Endodermal cell (in vitro differentiated cells): ENCODE data around the gene LGALS9C. TPM values are rescaled to one million over a fixed set of nuclear protein-coding genes. Genes with fewer than 3 reads are reported as not detected.
"Not testable (repeated sequence)": the region's sequence is repeated elsewhere in the genome, so short reads cannot be mapped to it uniquely, and the experiment has no call there.

Source experiments
- DNase-seq: peaks from one replicate; pipeline ENCODE4 v3.0.0-alpha.2; 2017
- H3K27ac ChIP-seq: 2 replicates; pipeline ENCODE4 v1.5.1; 2013; ENCODE audit warnings: mild to moderate bottlenecking, low read depth, low read length, moderate library complexity
- H3K27me3 ChIP-seq: 2 replicates; pipeline ENCODE4 v1.6.1; 2013; ENCODE audit warnings: mild to moderate bottlenecking, low read length, moderate library complexity; ENCODE audit not compliant: insufficient read depth, control insufficient read depth, poor library complexity, severe bottlenecking
- H3K36me3 ChIP-seq: 2 replicates; pipeline ENCODE4 v1.7.0; 2013; ENCODE audit warnings: mild to moderate bottlenecking, low read length, moderate library complexity; ENCODE audit not compliant: control insufficient read depth, insufficient read depth
- H3K4me1 ChIP-seq: one replicate; pipeline ENCODE4 v1.7.0; 2013; ENCODE audit warnings: low read length; ENCODE audit not compliant: control insufficient read depth, insufficient read depth
- H3K4me3 ChIP-seq: 2 replicates; pipeline ENCODE4 v1.5.1; 2013; ENCODE audit warnings: mild to moderate bottlenecking, low read length, moderate library complexity
- H3K9ac ChIP-seq: 2 replicates; pipeline ENCODE4 v1.6.1; 2013; ENCODE audit warnings: mild to moderate bottlenecking, low read length, moderate library complexity; ENCODE audit not compliant: poor library complexity, severe bottlenecking; ENCODE audit errors: extremely low read depth
- H3K9me3 ChIP-seq: 2 replicates; pipeline ENCODE4 v1.6.1; 2013; ENCODE audit warnings: mild to moderate bottlenecking, low read length, moderate library complexity; ENCODE audit not compliant: control insufficient read depth
- H3K27ac Mint-ChIP-seq: 2 replicates; pipeline ENCODE4 v1.8.0; 2020; ENCODE audit warnings: mixed read lengths
- H3K27me3 Mint-ChIP-seq: 2 replicates; pipeline ENCODE4 v1.8.0; 2021; ENCODE audit warnings: mild to moderate bottlenecking, mixed read lengths; ENCODE audit not compliant: insufficient read depth
- H3K36me3 Mint-ChIP-seq: 2 replicates; pipeline ENCODE4 v1.8.0; 2020; ENCODE audit warnings: low read depth, mixed read lengths
- H3K4me1 Mint-ChIP-seq: 2 replicates; pipeline ENCODE4 v1.8.0; 2020; ENCODE audit warnings: mixed read lengths
- H3K4me3 Mint-ChIP-seq: 2 replicates; pipeline ENCODE4 v1.8.0; 2020; ENCODE audit warnings: mild to moderate bottlenecking, moderate library complexity, mixed read lengths
- H3K9me3 Mint-ChIP-seq: 2 replicates; pipeline ENCODE4 v1.8.0; 2020; ENCODE audit warnings: mild to moderate bottlenecking, mixed read lengths
- WGBS, 2 experiments: methylation state at CpG; one replicate each; pipeline versions ENCODE4 v1.1.5 to v1.1.7; 2013; ENCODE audit warnings: missing lambda C conversion rate in 2 of 2, mixed read lengths in 1 of 2; ENCODE audit not compliant: insufficient coverage in 1 of 2, insufficient read length in 1 of 2; 5-methylcytosine and 5-hydroxymethylcytosine counted together
- total RNA-seq, 2 donors: library from RNA; stranded (reverse); fragmentation: NEBNext Ultra II Directional in 1 of 2; extraction: Animal tissue kit (Norgen Biotek cat#: 25700) in 1 of 2; gene quantifications; 2 replicates in 1 of 2; 3 replicates in 1 of 2; pipeline ENCODE4 v1.2.1, GENCODE V29; 2021

Gene LGALS9C
- total RNA-seq, 2 donors from 2014 or later = not detected

- H3K4me3 Mint-ChIP-seq, H3K36me3 ChIP-seq, H3K27me3 ChIP-seq, H3K4me1 Mint-ChIP-seq, H3K9me3 Mint-ChIP-seq, H3K9me3 ChIP-seq, H3K27ac Mint-ChIP-seq, H3K27me3 Mint-ChIP-seq, H3K9ac ChIP-seq, H3K4me3 ChIP-seq, H3K36me3 Mint-ChIP-seq, H3K27ac ChIP-seq, H3K4me1 ChIP-seq: not testable (repeated sequence)
- DNase-seq = peak; percentile 22
- WGBS, 2 experiments = 92% methylated on average over 3 of the region's 18 CpGs; no CpG with 5 or more reads in 1 of the 2 experiments
These were observed 24.2 kb downstream of the LGALS9C start for GRCh38 chr17:18500816-18501215.

- H3K4me3 Mint-ChIP-seq, H3K4me3 ChIP-seq, H3K27me3 Mint-ChIP-seq, H3K27ac ChIP-seq, H3K9ac ChIP-seq, H3K9me3 Mint-ChIP-seq, H3K36me3 Mint-ChIP-seq, H3K36me3 ChIP-seq, H3K9me3 ChIP-seq, H3K4me1 Mint-ChIP-seq, H3K27me3 ChIP-seq, DNase-seq, H3K4me1 ChIP-seq, H3K27ac Mint-ChIP-seq: not testable (repeated sequence)
- no CpG with 5 or more reads among the region's 5 CpGs for WGBS, 2 experiments
These were observed 26.6 kb downstream of the LGALS9C start for GRCh38 chr17:18503221-18503620.

DNA sequence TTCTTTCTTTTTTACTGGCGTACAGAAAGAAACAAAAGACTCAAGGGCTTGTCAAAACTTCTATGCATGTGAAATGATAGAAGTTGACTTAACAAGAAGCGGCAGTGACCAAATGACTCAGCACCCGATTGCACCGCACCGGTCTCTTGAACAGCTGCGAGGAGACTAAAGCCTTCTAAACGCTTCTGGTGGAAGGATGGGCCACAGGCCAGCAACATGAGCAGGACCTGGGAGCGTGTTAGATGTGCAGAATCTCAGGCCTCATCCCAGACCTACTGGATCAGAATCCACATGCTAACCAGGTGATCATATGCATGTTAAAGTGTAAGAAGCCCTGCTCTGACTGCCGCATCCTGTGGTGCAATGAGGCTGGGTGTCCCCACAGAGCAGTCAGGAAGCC is 31.1 kb downstream of the LGALS9C start:
- not testable (repeated sequence) for DNase-seq, H3K36me3 ChIP-seq, H3K36me3 Mint-ChIP-seq, H3K4me1 Mint-ChIP-seq, H3K4me3 ChIP-seq, H3K4me1 ChIP-seq, H3K27ac Mint-ChIP-seq, H3K9me3 ChIP-seq, H3K9ac ChIP-seq, H3K27ac ChIP-seq, H3K9me3 Mint-ChIP-seq, H3K27me3 Mint-ChIP-seq, H3K27me3 ChIP-seq, H3K4me3 Mint-ChIP-seq
- 97% methylated on average over 3 of the region's 9 CpGs; no CpG with 5 or more reads in 1 of the 2 experiments for WGBS, 2 experiments

- not testable (repeated sequence) for H3K36me3 Mint-ChIP-seq, H3K27ac ChIP-seq, H3K9ac ChIP-seq, H3K9me3 Mint-ChIP-seq, H3K4me3 Mint-ChIP-seq, H3K4me3 ChIP-seq, H3K36me3 ChIP-seq, H3K9me3 ChIP-seq, H3K27me3 Mint-ChIP-seq, H3K4me1 ChIP-seq, H3K27me3 ChIP-seq, H3K4me1 Mint-ChIP-seq, DNase-seq, H3K27ac Mint-ChIP-seq
- WGBS, 2 experiments = 97% methylated on average over 3 of the region's 3 CpGs; no CpG with 5 or more reads in 1 of the 2 experiments
These were observed 32.1 kb downstream of the LGALS9C start for GRCh38 chr17:18508667-18509066.

GRCh38 chr17:18521100-18521499 is 44.5 kb downstream of the LGALS9C start:
- not testable (repeated sequence) for H3K9ac ChIP-seq, H3K4me3 ChIP-seq, H3K27me3 ChIP-seq, DNase-seq, H3K36me3 ChIP-seq, H3K27me3 Mint-ChIP-seq, H3K27ac Mint-ChIP-seq, H3K27ac ChIP-seq, H3K9me3 ChIP-seq, H3K4me1 Mint-ChIP-seq, H3K9me3 Mint-ChIP-seq, H3K36me3 Mint-ChIP-seq, H3K4me1 ChIP-seq, H3K4me3 Mint-ChIP-seq
- WGBS, 2 experiments = no CpG with 5 or more reads among the region's 8 CpGs
